ENCODE results near the gene ARL6IP5.

The ARL6IP5 gene

DNA sequence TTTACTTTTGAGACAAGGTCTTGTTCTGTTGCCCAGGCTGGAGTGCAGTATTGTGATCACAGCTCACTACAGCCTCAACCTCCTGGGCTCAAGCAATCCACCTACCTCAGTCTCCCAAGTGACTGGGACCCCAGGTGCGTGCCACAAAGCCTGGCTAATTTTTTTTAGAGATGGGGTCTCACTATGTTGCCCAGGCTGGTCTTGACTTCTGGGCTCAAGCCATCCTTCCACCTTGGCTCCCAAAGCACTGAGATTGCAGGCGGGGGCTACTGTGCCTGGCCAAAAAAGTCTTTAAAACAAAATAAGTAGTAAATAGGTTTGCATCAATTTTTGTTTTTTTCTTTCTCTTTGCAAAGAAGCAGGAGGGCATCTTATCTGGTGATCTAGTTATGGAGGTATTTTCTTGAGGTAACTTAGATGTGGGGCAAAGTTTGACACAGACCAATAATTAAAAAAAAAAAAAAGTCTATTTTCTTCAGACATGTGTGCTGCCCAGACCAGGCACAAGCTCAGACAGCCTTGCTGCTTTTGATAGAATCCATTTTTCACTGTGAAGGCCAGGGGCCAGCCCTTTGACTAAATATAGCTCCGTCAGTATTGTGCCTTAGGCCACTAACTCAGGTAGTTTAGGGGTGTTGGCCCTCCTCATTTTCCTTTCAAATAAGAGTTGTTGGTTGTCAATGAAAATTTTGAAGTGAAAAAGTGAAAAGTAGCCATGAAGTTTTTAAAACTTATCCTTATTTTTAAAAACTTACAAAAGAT, 2.5 kb downstream of the ARL6IP5 start:
- no peak for FAIRE-seq

- no peak for FAIRE-seq
Observed at GRCh38 chr3:69088063-69088462, 3.3 kb downstream of the ARL6IP5 start.

GRCh38 chr3:69090021-69090420, 5.3 kb downstream of the ARL6IP5 start:
- FAIRE-seq, result no peak

DNA sequence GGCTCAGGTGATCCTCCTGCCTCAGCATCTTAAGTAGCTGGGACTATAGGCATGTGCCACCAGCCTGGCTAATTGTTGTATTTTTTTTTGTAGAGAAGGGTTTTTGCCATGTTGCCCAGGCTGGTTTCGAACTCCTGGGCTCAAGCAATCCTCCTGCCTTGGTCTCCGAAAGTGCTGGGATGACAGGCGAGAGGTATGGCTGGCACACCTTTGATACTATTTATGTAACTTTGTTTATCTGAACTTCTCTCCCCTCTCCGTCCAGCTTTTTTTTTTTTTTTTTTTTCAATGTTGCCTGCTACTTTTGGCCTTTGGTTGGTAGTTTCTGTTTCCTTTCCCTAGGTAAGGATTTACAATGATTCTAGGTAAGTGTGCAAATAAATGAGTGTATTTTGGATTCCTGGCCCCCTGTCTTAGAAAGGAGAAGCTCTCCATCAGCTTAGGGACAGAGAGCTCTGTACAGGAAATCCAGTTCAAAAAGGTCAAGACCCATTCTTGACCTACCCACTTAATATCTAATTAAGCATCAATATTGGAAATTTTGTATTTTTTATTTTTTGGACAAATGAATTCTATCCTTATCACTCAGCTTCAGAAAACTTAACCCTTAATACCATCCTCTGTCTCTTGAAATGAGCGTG, 6.8 kb downstream of the ARL6IP5 start:
- FAIRE-seq, result no peak

DNA sequence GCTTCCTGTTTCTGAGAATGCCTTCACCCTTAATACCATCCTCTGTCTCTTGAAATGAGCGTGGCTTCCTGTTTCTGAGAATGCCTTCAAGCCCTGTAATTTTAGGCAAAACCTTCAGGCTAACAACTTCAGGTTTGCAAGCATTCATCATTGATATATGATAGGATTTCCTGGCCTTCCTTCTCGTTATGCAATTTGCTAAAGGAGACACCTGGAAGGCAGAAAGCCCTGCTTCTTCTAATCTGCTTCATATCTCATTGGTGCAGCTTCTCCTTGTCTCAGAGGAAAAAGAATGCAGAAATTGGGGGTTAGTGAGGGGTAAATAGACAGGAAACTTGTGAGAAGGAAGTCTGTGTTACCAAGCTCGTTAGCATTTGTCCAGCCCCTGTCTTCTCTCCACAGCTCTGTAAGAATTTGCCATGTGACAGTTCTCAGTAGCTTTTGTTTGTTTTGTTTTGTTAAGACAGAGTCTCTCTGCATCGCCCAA, 7.3 kb downstream of the ARL6IP5 start:
- FAIRE-seq, result no peak

- FAIRE-seq, result no peak
Observed at GRCh38 chr3:69094467-69095205, 9.9 kb downstream of the ARL6IP5 start.

DNA sequence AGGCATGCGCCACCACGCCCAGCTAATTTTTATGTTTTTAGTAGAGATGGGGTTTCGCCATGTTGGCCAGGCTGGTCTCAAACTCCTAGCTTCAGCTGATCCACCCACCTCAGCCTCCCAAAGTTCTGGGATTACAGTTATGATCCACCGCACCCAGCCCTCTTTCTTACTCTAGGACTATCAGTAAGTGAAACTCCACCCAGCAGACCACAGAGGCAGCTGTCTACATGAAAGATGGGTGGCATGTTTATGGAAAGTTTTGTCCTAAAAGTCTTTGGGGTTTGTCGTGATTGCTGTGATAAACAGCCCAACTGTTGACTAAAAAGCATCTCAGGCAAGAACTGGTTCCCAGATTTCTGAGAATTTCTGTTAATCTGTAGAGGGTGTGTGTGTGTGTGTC, 10.9 kb downstream of the ARL6IP5 start:
- no peak for FAIRE-seq

DNA sequence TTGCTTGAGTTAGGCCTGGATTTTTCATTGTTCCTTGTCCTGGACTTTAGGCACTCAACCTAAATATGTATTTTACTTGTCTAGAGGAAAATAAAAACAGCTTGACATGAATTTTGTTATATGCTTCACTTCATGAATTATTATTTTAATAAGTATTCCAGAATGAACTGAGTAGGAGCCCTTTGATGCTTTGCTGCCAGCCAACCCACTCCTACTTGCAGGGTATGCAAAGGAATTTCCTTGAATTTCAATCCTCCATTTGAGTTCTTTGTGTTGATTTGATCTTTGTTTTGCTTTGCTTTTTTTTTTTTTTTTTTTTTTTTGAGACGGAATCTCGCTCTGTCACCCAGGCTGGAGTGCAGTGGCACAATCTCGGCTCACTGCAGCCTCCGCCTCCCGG, 11.6 kb downstream of the ARL6IP5 start:
- no peak for FAIRE-seq

DNA sequence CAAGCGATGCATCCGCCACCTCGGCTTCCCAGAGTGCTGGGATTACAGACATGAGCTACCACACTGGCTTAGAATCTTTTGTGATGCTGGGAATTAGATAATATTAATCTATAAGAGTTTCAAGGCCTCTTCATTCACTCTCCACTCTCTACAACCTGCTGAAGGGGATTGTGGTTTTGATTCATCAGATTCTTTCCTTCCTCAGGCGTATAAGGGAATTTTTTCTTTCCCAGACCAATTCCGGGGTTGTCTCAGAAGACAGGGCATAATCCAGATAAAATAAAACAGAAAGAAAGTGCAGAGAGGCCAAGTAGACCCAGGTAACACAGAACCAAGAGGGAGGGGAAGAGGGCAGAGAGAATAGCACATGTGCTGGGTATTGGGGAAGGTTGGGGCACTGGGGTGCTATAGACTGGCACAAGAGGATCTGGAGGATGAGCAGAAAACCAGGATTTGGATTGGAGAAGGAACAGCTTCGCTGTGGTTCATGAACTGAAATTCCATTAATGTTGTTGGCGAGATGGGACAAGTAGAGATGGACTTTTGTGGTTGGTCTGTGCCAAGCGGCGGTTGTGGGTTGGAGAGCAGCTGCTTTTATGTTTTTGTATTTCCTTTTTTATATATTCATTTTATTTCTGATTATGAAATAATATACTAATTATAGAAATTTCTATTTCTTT, 12.8 kb downstream of the ARL6IP5 start:
- FAIRE-seq, result no peak

- FAIRE-seq, result no peak
Observed at GRCh38 chr3:69099576-69099975, 14.8 kb downstream of the ARL6IP5 start.

GRCh38 chr3:69102384-69102783, 17.6 kb downstream of the ARL6IP5 start:
- no peak for FAIRE-seq

- FAIRE-seq, result no peak
Observed at GRCh38 chr3:69103123-69103522, 18.4 kb downstream of the ARL6IP5 start.

DNA sequence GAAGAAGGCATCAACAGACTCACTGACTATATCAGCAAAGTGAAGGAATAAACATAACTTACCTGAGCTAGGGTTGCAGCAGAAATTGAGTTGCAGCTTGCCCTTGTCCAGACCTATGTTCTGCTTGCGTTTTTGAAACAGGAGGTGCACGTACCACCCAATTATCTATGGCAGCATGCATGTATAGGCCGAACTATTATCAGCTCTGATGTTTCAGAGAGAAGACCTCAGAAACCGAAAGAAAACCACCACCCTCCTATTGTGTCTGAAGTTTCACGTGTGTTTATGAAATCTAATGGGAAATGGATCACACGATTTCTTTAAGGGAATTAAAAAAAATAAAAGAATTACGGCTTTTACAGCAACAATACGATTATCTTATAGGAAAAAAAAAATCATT, 19.8 kb downstream of the ARL6IP5 start:
- no peak for FAIRE-seq

DNA sequence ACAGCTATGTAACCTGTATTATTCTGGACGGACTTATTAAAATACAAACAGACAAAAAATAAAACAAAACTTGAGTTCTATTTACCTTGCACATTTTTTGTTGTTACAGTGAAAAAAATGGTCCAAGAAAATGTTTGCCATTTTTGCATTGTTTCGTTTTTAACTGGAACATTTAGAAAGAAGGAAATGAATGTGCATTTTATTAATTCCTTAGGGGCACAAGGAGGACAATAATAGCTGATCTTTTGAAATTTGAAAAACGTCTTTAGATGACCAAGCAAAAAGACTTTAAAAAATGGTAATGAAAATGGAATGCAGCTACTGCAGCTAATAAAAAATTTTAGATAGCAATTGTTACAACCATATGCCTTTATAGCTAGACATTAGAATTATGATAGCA, 20.6 kb downstream of the ARL6IP5 start:
- FAIRE-seq, result peak; percentile 86

DNA sequence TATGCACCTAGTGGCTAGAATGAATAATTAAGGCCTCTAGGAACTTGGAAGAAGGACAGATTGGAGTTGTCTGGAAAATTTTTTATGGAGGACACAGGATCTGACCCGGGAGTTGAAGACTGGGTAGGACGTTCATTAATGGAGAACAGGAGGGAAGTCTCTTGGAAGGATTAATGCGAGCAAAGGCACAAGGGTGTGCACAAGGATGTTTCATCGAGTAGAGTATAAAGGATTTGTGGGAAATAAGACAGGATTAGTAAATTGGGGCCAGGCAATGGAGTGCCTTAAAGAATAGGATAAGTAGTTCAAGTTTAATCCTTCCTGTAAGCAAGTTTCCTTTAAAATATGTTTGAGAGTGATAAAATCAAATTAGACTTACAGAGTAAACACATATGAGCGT, 23.1 kb downstream of the ARL6IP5 start:
- FAIRE-seq, result no peak

- no peak for FAIRE-seq
Observed at GRCh38 chr3:69108811-69109210, 24.1 kb downstream of the ARL6IP5 start.

DNA sequence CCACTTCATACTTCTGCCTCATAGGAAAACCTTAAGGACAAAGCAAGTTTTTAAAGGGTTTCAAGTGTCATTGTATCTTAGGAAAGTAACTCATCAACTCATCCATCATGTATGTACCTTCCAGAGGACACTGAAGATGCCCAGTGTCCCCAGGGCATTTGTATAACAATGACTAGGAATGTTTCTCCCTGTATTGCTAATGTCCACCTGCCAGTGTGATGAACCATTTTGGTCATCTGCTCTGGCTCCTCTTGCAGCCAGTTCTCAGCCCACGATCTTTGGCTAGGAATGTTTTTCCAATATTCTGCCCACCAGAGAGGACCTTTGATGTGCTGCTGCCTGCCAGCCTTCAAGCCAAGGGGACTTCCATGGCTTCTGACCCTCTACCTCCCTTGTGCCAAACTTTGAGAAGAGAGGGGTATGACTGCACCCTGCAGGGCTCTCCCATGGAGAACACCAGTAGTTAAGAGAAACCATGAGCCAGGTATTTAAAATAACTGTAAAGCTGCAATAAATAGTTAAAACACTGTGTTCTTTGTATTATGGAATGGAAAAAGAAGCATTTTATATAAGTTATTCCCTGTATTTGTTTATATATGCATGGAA, 26.3 kb downstream of the ARL6IP5 start:
- FAIRE-seq, result no peak

DNA sequence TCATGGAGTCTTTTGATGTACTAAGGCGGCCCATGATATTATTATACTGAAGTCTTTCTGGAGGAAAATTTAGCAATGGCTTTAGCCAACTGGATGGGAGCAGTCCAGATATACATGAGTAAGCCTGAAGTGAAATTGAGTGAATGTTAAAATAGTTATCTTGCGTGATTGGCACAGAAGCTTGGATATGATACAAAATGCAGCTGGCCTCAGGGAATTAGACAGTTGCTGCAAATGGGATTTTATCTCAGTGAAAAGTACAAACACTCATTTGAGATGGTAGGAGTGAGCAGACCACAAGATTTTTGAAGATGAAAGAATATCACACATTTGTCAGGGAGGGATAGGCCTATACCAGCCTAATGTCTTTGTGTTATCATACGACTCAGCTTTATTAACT, 28.8 kb downstream of the ARL6IP5 start:
- no peak for FAIRE-seq

DNA sequence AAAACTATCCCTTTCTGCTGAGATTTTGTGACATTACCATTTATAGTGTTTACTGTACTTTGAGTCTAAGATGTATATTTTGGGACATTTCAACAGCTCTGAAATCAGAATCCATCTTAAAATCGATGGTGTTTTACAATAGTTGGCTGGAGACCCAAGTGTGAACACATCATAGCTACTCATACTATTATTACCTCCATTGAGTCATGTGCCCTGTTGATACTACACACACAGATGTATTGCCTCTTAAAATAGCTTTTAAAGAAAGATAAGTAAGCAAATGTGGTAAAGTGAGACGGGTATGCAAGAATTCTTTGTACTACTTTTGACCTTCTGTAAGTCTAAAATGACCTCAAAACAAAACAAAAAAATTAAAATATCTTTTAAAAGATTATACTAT, 31.0 kb downstream of the ARL6IP5 start:
- no peak for FAIRE-seq

DNA sequence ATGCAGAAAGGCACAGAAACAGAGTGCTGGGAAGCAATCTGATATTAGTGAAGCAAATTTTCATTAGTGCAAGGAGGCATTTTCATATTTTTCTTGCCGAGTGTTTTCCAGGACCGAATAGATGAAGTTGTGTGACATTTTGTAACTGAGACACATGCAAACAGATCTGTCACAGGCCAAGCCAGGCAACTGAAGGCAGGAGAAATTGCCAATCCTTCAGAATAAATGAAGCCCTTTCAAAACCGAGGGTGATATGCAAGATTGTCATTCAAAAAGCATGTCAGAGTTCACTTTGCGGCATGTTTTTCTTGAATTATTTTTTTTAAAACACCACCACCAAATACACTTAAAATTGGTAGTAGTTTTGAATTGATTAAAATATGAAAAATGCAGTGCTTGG, 31.4 kb downstream of the ARL6IP5 start:
- FAIRE-seq, result no peak

DNA sequence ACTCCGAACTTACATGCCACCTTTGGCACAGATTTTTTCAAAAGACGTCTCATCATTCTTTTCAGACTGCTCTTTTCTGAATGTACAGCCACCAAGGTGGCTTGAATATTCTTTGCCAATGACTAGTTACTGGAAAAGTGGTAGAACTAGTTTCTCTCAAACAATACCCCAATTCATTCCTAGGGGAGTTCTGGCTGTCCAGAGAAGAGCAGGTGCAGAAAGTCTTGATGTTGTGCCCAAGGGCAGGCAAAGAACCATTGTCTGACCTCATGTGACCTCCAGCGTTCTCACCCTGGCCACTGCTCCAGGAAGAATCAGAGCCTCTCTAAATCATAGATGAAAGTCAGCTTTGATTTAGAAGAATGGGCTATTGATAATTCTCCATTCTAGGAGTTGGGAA, 32.2 kb downstream of the ARL6IP5 start:
- no peak for FAIRE-seq

GRCh38 chr3:69118555-69118954, 33.8 kb downstream of the ARL6IP5 start:
- FAIRE-seq, result no peak

DNA sequence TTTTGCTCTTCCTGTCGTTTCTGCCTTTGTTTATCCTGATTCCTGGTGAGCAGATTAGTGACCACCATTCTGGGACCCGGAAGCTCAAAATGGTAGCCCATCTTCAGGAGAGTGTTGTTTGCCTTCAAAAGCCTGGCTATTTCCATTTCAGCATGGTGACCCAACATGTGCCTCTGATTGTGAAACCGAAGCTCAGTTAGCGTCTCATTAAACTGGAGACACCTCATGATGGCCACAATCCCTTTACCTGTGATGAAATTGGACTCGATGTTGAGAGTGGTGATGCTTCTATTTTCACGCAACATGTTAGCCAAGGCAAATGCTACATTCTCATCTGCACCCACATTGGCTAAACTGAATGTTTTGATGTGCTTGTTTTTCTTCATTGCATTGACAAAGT, 34.4 kb downstream of the ARL6IP5 start:
- FAIRE-seq, result no peak

Measured in G401.6 (cell line).